Ascending aorta (tissue), 2 donors: ENCODE results near the gene TBC1D22B. TPM values are rescaled to one million over a fixed set of nuclear protein-coding genes. Genes with fewer than 3 reads are reported as not detected.
A peak's percentile ranks its signal among the peaks of the same experiment; 100 is the strongest.

Experiments
- DNase-seq, 2 donors: peaks; one replicate each; pipeline ENCODE4 v3.0.0-alpha.2; 2019; ENCODE audit warnings: low spot score in 2 of 2
- H3K27ac ChIP-seq, 2 donors: fragments of 200-600 bp; sonication (generic); one replicate each; pipeline ENCODE4 v1.5.1; 2016 to 2017; ENCODE audit warnings: mild to moderate bottlenecking in 1 of 2
- H3K27me3 ChIP-seq: fragments of 200-600 bp; sonication (generic); one replicate; pipeline ENCODE4 v1.5.1; 2017
- H3K36me3 ChIP-seq, 2 donors: fragments of 200-600 bp; sonication (generic); one replicate each; pipeline ENCODE4 v1.5.1; 2016
- H3K4me1 ChIP-seq, 2 donors: fragments of 200-600 bp; sonication (generic); one replicate each; pipeline ENCODE4 v1.5.1; 2016 to 2017; ENCODE audit warnings: mild to moderate bottlenecking in 1 of 2
- H3K4me3 ChIP-seq, 2 donors: fragments of 200-600 bp; sonication (generic); one replicate each; pipeline ENCODE4 v1.5.1; 2016 to 2017; ENCODE audit warnings: mild to moderate bottlenecking in 1 of 2
- H3K9me3 ChIP-seq, 2 donors: fragments of 200-600 bp; sonication (generic); one replicate each; pipeline ENCODE4 v1.5.1; 2016
- intact Hi-C: fragments of 100-400 bp; cut with DNase I; formaldehyde crosslinking; loops from one replicate; pipeline ENCODE4 v1.15.1; 2023
- total RNA-seq: library from RNA; depleted of rRNA; stranded (reverse); fragments of >200 nt; gene quantifications from one replicate; pipeline ENCODE4 v1.1.0, GENCODE V29; 2016
- TF ChIP-seq, protein P1 (sequence below), 3 experiments: fragments of 200-600 bp in 2 of 3; fragments of 450-650 bp in 1 of 3; sonication (generic) in 2 of 3; IDR thresholded peaks; one replicate each; pipeline ENCODE4 v1.5.1; 2016 to 2019; ENCODE audit warnings: antibody characterized with exemption in 3 of 3, mild to moderate bottlenecking in 1 of 3, moderate library complexity in 1 of 3

The TBC1D22B gene
- total RNA-seq, 1 donor from 2014 or later: 11.1 TPM

- Histone ChIP-seq H3K36me3 (peaks cover 2 to 5% of the 10 kb centered on the region in 2 donors), H3K27me3 (no peaks in the 10 kb centered on the region), H3K9me3 (no peaks in the 10 kb centered on the region), H3K4me1 (peaks cover 15 to 49% of the 10 kb centered on the region in 2 donors), H3K4me3 (no peak overlapping the region), H3K27ac (peak overlapping the region; percentile 92 to 94)
- DNase-seq: peak in 1 of 2 donors; percentile 77
- intact Hi-C loops: loop anchor here (1.0 to 2.0 kb wide), 2 partner anchors 19 to 34 kb away; no protein-coding TSS in a partner anchor
- TF ChIP-seq, protein P1, sequence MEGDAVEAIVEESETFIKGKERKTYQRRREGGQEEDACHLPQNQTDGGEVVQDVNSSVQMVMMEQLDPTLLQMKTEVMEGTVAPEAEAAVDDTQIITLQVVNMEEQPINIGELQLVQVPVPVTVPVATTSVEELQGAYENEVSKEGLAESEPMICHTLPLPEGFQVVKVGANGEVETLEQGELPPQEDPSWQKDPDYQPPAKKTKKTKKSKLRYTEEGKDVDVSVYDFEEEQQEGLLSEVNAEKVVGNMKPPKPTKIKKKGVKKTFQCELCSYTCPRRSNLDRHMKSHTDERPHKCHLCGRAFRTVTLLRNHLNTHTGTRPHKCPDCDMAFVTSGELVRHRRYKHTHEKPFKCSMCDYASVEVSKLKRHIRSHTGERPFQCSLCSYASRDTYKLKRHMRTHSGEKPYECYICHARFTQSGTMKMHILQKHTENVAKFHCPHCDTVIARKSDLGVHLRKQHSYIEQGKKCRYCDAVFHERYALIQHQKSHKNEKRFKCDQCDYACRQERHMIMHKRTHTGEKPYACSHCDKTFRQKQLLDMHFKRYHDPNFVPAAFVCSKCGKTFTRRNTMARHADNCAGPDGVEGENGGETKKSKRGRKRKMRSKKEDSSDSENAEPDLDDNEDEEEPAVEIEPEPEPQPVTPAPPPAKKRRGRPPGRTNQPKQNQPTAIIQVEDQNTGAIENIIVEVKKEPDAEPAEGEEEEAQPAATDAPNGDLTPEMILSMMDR (IDR thresholded peaks at IDR 0.05): no peak
Measured at GRCh38 chr6:37279366-37280134, 22.0 kb downstream of the TBC1D22B start.

- DNase-seq: no peak
- no peaks in the 10 kb centered on the region for H3K9me3 ChIP-seq
- peak overlapping the region; percentile 92 to 94 for H3K27ac ChIP-seq
- H3K36me3 ChIP-seq: peaks cover 7 to 11% of the 10 kb centered on the region in 2 donors
- H3K4me1 ChIP-seq: peaks cover 15 to 54% of the 10 kb centered on the region in 2 donors
- H3K4me3 ChIP-seq: no peak overlapping the region
- intact Hi-C loops: no loop called here
- no peaks in the 10 kb centered on the region for H3K27me3 ChIP-seq
- TF ChIP-seq, protein P1 (IDR thresholded peaks at IDR 0.05): no peak
Measured at GRCh38 chr6:37280162-37280887, 22.8 kb downstream of the TBC1D22B start.

DNA sequence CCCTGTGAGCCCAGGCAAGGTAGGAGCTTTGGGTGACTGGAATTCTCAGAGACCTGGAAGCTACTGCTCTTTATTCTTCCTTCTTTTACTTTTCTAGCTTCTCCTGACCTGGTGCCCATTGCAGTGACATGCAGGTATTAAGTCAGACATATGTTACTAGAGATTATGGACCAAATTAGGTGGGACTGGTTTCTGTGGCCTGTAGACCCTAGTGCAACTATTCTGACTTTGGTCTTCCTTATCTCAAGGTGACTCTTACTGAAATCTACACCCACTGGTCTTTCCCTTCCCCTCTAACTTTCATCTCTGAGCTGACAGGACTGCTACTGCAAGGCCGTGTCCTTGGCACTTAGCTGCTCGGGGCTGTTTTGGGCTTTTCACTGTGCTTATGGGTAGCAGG, 24.8 kb downstream of the TBC1D22B start:
- Histone ChIP-seq H3K27me3 (no peaks in the 10 kb centered on the region), H3K9me3 (no peaks in the 10 kb centered on the region), H3K27ac (peak overlapping the region; percentile 92 to 94), H3K4me3 (no peak overlapping the region), H3K36me3 (peaks cover 12 to 20% of the 10 kb centered on the region in 2 donors), H3K4me1 (peaks cover 15 to 54% of the 10 kb centered on the region in 2 donors)
- TF ChIP-seq, protein P1 (IDR thresholded peaks at IDR 0.05): no peak
- no peak for DNase-seq
- intact Hi-C loops: no loop called here

DNA sequence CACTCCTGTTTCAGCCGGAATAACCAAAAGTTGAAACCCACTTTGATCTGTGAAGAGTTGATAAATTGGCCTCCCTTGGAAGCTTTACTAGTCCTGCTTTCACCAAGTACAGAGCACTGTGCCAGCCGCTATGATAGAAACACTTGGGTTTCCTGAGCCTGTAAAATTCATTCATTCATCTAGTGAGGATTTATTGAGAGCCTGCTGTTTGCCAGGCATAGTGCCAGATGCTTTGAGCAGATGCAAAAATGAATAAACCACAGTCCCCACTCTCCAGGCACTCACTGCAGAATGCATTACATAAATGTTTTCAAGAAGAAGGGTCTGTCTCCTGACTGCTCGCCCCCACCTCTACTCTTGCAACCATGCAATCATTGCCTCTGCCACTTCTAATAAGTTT, 25.7 kb downstream of the TBC1D22B start:
- H3K36me3 ChIP-seq: peaks cover 14 to 20% of the 10 kb centered on the region in 2 donors
- TF ChIP-seq, protein P1 (IDR thresholded peaks at IDR 0.05): no peak
- peak overlapping the region; percentile 92 to 94 for H3K27ac ChIP-seq
- no peaks in the 10 kb centered on the region for H3K27me3 ChIP-seq
- intact Hi-C loops: no loop called here
- H3K4me3 ChIP-seq: no peak overlapping the region
- H3K4me1 ChIP-seq: peaks cover 15 to 50% of the 10 kb centered on the region in 2 donors
- H3K9me3 ChIP-seq: no peaks in the 10 kb centered on the region
- DNase-seq: no peak

GRCh38 chr6:37283671-37284151, 26.1 kb downstream of the TBC1D22B start:
- peak; percentile 67 to 92 for DNase-seq
- intact Hi-C loops: loop anchor here (1.0 kb wide), 1 partner anchor 26 kb away; the partner anchor contains the start of gene TBC1D22B
- H3K4me1 ChIP-seq: peaks cover 15 to 47% of the 10 kb centered on the region in 2 donors
- TF ChIP-seq, protein P1 (IDR thresholded peaks at IDR 0.05): no peak
- H3K27ac ChIP-seq: peak overlapping the region; percentile 92 to 94
- H3K36me3 ChIP-seq: peaks cover 14 to 20% of the 10 kb centered on the region in 2 donors
- no peak overlapping the region for H3K4me3 ChIP-seq
- no peaks in the 10 kb centered on the region for H3K27me3 ChIP-seq
- H3K9me3 ChIP-seq: no peaks in the 10 kb centered on the region
